GM19395 (cell line): Measurements from ENCODE around the gene RPS27L.
A peak's percentile ranks its signal among the peaks of the same experiment; 100 is the strongest.
"Not testable (repeated sequence)": the region's sequence is repeated elsewhere in the genome, so short reads cannot be mapped to it uniquely, and the experiment has no call there.

Source experiments
- ATAC-seq: cut with Tn5 transposase; IDR thresholded peaks from one replicate; pipeline ENCODE4 v1.9.1; 2021; ENCODE audit warnings: mild to moderate bottlenecking, moderate library complexity; ENCODE audit not compliant: unreplicated experiment

The RPS27L gene

DNA sequence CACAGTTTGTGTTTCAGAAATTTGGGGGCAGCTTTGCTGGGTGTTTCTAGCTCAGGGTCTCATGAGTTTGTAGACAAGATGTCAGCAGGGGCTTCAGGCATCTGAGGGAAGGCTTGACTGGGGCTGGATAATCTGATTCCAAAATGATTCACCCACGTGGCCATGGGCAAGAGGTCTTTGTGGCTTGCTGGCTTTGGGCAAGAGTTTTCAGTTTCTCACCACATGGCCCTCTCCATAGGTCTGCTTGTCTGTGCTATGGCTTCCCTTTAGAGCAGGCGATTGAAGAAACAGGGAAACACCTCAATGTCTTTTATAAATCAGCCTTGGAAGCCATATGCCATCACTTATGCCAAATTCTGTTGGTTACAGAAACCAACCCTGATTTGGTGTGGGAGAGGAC lies 11.9 kb downstream of the RPS27L start:
- no peak for ATAC-seq

DNA sequence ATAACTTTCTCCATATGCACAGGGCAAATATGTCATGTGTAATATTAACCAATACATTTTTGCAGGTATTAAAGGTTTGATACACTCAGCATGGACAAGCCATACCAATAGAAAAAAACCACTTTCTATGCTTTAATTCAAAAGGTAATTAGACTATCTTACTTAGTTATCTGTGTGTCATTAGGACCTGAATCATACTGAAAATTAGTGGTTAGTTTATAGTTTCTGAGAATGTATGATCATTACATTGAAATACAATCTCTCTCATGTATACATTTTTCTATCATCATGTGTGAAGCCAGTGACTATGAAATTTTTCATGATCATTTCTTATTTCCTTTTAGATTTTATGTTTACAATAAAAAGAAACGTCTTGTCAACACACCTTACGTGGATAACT lies 16.3 kb downstream of the RPS27L start:
- no peak for ATAC-seq

DNA sequence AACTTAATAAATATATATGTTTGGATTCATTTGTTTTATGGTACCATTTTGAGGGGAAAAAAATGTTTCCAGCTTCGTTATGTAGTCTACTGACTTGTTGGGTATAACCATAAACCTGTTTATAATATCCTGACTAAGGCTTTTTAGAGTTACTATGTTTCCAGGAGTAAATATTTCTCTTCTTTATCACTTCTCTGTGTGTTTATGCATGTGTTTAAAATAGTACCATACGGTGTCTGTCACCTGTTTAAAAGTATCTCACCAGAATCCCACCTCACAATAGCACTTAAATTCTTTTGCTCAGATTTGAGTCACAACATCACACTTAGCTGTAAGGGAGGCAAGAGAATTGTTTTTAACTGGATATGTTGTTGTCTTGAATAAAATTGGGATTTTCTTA lies 20.5 kb downstream of the RPS27L start:
- ATAC-seq: no peak

DNA sequence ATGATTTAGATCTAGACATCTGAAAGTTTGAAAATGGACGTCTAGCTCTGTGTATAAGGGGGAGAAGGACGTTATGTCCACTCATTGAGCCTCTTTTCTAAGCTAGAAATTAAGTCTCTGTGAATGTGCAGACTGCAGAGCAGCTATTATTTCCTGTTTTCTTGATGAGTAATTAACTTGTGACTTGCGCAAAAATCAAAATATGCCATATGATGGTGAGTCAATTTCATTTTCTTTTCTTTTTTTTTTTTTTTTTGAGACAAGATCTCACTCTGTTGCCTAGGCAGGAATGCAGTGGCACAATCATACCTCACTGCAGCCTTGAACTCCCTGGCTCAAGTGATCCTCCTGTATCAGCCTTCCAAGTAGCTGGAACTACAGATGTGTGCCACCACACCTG lies 21.5 kb downstream of the RPS27L start:
- no peak for ATAC-seq

DNA sequence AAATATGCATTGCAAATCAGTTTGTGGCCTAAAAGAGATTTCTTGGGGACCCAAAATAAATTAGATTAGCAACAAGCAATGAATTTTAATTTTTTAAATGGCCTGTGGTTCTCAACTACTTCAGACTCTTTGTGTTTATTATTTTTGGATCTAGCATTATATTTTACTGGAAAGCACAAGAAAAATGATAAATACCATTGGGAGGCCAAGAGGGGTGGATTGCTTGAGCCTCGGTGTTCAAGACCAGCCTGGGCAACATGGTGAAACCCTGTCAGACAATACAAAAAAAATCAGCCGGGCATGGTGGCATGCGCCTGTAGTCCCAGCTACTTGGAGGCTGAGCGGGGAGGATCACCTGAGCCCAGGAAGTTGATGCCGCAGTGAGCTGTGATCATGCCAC lies 22.0 kb downstream of the RPS27L start:
- ATAC-seq: no peak

DNA sequence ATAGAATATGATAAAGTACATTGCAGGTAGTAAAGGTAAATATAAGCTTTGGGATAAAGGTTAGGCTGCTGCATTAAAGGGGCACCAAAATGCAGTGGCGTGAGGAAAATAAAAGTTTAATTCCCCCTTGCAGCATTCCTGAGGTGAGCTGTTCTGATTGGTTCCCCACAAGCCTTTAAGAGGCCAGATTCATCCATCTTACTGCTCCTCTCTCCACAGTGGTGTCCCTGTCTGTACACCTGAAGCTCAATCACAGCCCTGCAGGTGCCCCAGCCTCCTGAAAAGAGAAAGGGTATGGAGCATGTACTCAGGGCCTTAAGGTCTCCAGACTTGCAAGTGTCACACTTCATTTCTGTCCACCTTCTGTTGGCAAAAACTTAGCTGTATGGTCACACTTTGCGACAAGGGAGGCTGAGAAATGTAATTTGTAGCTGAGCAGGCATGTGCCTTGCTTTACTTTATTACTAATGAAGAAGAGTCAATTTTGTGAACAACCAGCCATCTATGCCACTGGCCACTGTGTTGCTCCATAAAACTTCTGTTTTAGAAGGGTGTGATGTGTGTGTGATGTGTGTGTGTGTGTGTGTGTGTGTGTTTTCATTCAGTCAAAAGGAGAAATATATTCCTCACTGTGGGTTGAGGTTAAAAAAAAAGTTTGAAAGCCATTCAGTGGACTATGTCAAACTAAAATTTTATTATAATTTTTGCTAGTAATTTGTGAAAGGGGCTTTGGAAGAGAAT lies 22.9 kb downstream of the RPS27L start:
- ATAC-seq: no peak

DNA sequence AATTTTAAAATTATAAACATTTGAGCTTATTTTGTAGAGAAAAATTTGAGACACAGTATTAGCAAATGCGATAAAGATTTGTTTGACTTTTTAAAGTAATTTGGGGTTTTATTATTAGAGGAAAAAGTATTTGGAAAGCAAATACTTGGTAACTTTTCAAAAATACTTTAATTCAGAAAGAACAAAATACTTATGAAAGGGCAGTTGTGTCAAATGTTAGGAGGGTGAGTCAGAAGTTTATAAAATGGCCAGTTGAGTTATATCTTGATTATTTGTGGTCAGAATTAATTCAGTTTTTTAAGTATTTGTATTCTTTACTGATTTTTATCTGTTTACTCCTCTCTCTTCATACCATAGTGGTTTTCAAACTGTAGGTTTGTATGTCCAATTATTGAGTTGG lies 23.5 kb downstream of the RPS27L start:
- ATAC-seq: no peak

DNA sequence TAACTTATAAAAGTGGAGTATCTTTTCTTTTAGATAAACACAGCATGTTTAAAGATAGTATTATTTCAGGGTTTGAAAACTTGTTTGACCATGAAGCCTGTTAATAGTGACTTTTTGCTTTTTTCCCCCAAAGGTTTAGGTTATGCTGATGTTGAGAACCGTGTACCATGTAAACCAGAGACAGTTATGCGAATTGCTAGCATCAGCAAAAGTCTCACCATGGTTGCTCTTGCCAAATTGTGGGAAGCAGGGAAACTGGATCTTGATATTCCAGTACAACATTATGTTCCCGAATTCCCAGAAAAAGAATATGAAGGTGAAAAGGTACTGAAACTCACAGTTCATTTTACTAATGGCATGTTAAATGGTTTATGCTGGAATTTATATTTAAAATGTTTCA lies 30.6 kb downstream of the RPS27L start:
- no peak for ATAC-seq

DNA sequence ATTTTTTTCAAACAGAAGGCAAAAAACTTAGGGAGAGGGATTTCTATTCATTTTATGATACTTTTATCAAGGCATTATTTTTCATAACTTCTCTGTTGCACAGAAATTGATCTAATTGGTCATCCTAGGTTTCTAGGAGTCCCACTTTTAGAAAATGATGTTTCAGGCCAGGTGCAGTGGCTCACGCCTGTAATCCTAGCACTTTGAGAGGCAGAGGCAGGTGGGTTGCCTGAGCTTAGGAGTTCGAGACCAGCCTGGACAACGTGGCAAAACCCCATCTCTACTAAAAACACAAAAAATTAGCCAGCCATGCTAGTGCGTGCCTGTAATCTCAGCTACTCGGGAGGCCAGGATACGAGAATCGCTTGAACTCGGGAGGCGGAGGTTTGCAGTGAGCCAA lies 32.8 kb downstream of the RPS27L start:
- ATAC-seq: no peak

DNA sequence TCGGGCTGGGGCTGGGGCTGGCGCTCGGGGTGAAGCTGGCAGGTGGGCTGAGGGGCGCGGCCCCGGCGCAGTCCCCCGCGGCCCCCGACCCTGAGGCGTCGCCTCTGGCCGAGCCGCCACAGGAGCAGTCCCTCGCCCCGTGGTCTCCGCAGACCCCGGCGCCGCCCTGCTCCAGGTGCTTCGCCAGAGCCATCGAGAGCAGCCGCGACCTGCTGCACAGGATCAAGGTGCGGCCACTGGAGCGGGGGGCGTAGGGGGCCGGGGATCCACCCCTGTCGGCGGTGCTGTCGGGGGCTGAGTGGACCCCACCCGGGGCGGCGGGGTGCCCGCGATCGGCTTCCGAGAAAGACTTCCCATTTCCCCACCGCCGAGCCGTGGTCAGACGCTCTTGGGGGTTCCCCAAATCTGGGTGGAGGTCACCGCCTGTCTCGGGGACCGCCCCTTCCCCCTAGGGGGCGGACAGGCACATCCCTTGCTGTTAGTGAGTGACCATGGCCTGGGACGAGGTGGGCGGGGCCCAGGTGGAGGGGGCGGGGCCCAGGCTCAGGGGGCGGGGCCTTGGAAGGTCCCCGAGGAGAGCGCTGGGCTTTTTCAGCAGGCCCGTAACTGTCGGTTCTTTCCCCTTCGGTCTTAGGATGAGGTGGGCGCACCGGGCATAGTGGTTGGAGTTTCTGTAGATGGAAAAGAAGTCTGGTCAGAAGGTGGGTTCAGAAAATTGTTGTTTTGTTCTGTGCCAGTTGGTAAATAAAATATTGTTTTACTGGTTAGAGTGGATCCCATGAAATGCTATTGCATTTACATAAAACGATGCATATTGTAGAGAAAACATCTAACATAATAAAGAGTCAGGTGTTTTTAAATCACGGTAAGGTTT lies 35.0 kb downstream of the RPS27L start:
- peak; percentile 83 for ATAC-seq

DNA sequence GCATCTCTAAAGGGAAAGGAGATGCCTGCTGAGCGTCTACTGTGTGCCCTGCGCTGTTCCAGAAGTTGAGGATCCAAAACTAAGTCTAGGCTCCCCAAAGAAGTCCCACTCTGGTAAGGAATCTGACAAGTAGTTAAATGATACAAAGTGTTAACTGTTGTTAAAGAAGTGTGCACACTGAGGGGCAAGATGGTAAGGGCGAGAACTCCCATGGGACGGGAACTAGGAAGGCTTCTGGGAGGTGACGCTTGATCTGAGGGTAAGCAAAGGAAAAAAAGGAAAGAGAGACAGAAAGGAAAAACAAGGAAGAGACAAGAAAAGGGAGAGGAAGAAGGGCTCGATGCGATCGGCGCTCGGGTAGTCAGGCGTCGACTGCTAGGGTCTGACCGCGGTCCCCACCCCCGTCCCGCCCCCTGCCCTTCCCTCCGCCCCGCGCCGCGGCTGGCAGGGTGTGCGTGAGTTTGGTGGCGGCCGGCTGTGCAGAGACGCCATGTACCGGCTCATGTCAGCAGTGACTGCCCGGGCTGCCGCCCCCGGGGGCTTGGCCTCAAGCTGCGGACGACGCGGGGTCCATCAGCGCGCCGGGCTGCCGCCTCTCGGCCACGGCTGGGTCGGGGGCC lies 35.8 kb downstream of the RPS27L start, which contains the start of gene LACTB:
LACTB (plus strand) TSS at position 480 of the 620 bp plus-strand sequence; CDS start at position 491, 11 bp downstream.
- peak; percentile 84 for ATAC-seq

DNA sequence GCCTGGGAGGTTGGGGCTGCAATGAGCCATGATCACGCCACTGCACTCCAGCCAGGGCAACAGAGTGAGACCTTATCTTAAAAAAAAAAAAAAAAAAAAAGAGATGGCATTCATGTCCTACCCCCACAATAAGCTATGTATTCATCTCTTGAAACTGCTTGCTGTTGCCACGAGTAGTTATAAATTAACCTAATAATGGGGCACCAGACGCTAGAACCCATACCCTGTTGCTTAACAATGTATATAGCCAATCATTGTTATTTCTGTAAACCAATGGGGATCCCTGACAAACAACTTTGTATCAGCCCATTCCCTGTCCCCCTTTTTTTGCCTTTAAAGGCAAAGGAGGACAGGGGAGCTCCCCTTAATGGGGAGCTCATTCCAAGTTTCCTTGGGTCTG lies 38.4 kb downstream of the RPS27L start:
- ATAC-seq: no peak

DNA sequence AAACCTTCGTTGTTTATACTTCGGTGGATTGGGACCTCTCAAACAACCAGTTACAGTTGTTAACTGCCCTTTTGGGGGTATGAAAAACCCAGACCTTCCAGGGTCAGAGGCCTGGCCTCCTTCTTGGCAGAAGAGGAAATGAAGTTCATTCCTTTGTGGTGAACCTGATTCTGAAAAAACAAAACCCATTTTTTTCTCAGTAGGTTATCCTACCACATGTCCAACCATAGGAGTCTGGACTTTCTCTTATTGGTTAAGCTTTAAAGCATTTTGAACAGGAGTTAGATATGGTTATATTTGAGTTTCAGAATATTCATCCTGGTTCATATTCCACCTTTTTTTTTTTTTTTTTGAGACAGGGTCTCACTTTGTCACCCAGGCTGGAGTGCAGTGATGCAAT lies 42.8 kb downstream of the RPS27L start:
- ATAC-seq: no peak

DNA sequence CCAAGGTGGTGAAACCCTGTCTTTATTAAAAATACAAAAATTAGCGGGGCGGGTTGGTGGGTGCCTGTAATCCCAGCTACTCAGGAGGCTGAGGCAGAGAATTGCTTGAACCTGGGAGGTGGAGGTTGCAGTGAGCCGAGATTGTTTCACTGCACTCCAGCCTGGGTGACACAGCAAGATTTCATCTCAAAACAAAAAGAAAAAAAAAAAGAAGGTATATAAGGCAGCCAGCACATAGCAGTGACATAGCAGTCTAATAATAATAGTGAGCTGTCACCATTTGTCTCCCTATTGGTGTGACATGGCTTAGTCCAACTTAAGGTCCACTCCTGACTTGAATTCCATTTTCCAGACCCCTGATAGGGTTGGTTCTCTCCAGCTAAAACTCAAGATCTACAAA lies 44.4 kb downstream of the RPS27L start:
- ATAC-seq: no peak

DNA sequence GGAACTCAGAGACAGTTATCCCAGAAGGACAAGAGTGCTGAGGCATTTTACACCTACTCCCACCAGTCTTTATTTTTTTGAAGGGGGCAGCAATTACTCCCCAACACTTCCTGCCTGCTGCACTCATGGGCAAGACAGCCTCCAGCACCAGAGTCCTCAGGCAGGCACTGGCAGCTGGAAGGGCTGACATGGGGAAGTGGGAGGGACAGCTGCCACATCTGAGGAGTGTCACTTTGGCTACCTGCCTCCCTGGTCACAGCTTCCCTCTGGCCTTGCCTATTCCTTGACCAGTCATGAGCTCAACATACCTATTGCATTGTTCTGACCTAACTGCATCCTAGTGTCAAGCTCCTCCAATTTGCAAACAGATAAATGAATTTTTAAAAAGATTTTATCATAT lies 45.8 kb downstream of the RPS27L start:
- ATAC-seq: no peak

DNA sequence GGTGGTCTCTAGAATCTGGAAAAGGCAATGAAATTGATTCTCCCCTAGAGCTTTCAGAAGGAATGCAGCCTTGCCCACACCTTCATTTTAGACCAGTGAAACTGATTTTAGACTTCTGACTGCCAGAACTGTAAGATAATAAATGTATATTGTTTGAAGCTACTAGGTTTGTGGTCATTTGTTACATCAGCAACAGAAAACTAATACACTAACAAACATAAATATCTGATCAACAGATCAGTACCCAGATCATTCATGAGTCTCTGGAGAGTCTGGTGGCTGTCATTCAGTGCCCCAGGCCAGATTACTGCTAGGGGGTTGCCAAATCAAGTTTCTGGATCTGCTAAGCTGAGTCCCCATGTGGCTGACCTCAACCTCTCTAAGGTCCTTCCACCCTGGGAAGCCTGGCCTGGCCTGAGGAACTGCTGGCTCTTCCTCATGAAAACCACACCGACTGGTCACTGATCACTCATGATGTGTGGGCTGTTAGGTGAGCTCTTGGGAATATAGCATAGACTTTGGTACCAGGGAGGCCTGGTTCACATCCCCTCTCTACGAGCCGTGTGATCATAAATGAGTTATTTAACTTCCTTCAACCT lies 46.8 kb downstream of the RPS27L start:
- ATAC-seq: no peak

DNA sequence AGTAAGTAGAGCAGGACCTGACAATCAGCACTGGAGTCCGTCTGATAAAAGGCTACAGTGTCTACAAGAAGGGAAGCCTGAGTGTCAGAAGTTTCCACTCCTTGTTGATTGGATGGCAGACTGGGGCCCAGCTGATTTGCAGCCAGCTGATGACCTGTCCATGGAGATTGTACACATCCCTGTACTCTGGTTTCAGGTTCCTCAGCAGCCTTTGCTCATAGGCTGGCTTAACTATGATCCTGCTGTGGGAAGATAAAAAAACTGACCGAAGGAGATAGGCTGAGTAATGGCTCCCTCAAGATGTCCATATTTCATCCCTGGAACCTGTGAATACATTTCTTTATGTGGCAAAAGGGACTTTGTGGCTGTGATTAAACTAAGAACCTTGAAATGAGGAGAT lies 47.4 kb downstream of the RPS27L start:
- ATAC-seq: no peak

DNA sequence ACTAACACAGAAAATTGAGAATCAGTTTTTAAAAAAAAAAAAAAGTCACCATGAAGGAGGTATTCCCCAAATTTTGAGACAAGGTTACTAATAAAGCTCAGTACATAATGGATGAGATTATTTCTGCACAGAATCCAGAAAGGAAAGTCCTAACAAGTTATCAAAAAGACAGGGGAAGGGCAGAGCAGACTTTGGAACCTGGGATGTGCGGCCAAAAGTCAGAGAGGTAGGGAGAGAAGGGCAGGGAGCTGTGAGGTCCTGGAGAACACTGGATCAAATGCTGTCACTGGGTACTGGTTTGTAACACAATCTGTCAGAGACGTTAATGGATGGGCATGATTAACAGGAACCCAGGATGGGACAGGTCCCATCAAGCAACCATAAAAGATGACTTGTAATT lies 47.8 kb downstream of the RPS27L start:
- ATAC-seq: no peak

DNA sequence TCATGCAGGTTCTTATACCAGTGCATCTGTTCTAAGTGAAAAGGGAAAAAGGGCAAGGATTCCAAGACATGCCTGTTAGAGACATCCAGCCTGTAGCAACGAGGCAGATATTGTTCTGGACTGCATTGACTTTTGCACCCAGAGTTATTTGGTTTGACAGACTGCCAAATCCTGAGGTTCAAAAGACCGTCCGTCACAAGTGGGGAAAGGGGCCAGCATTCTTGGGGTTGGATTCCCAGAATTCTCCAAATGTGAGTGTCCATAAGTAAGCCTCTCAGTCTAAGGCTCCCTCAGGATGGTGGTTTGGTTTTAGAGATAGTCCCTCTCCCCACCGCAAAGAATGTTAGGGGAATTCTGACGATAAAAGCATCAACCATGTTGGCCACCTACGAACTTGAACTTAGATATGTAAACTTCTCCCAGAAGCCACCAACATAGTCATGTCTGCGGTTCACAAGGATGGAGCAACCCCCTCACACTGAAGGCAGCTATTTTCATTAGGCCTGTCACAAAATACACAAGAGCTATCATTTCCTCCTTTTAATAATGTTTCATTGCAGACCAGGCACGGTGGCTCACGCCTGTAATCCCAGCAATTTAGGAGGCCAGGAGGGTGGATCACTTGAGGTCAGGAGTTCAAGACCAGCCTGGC lies 49.3 kb downstream of the RPS27L start:
- no peak for ATAC-seq

DNA sequence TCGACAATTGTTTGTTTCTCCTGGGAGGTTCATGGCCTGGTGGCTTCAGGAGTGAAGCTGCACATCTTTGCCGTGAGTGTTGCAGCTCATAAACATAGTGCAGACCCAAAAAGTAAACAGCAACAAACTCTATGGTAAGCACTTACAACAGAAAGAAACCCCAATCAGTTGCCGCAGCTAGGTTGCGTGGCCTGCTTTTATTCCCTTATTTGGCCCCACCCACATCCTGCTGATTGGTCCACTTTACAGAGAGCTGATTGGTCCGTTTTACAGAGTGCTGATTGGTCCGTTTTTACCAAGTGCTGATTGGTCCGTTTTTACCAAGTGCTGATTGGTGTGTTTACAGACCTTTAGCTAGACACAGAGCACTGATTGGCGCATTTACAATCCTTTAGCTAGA lies 51.9 kb downstream of the RPS27L start:
- not testable (repeated sequence) for ATAC-seq

DNA sequence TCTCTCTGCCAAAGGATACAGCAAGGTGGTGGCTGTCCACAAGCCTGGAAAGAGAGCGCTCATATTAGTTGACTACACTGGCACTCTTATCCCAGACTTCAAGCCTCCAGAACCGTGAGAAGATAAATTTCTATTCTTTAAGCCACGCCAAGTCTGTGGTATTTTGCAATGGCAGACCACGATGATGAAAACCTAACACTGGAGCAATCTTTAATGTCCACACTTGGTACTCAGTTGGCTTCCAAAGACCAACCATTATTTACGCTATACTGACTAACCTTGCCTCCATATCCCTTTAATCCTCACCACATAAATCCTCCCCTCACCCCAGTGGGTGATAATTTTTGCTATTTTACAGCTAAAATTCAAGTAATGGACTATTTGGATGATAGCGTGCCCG lies 52.5 kb downstream of the RPS27L start:
- no peak for ATAC-seq
